GM12875 (cell line): ENCODE results near the gene WWOX.

Experiments used
- H3K4me3 ChIP-seq: one replicate; pipeline ENCODE4 v1.5.1; 2011; ENCODE audit warnings: low read depth, low read length, control low read depth
- TF ChIP-seq, protein P1 (sequence below): IDR thresholded peaks from 2 replicates; pipeline ENCODE4 v1.5.1; 2011; ENCODE audit warnings: low read depth, mild to moderate bottlenecking, control low read depth, inconsistent platforms, low read length, moderate library complexity, borderline replicate concordance; ENCODE audit not compliant: insufficient read depth

WWOX gene

DNA sequence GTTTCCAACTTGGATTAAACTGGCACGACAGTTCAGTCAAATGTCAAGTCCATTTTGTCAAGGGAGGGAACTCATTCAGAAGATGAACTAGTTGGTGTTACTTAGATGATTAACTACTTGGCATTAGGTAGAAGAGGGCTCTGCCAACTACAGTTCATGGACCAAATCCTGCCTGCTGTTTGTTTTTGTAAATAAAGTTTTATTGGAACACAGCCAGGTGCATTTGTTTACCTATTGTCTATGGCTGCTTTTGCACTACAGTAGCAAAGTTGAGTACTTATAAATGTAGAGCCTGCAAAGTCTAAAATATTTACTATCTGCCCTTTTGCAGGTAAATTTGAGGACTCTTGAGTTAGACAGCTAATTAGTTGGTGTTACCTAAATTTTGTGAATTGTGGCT is 1091.1 kb downstream of the WWOX start:
- TF ChIP-seq, protein P1, sequence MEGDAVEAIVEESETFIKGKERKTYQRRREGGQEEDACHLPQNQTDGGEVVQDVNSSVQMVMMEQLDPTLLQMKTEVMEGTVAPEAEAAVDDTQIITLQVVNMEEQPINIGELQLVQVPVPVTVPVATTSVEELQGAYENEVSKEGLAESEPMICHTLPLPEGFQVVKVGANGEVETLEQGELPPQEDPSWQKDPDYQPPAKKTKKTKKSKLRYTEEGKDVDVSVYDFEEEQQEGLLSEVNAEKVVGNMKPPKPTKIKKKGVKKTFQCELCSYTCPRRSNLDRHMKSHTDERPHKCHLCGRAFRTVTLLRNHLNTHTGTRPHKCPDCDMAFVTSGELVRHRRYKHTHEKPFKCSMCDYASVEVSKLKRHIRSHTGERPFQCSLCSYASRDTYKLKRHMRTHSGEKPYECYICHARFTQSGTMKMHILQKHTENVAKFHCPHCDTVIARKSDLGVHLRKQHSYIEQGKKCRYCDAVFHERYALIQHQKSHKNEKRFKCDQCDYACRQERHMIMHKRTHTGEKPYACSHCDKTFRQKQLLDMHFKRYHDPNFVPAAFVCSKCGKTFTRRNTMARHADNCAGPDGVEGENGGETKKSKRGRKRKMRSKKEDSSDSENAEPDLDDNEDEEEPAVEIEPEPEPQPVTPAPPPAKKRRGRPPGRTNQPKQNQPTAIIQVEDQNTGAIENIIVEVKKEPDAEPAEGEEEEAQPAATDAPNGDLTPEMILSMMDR = no peak
- H3K4me3 ChIP-seq = no peak overlapping the region

DNA sequence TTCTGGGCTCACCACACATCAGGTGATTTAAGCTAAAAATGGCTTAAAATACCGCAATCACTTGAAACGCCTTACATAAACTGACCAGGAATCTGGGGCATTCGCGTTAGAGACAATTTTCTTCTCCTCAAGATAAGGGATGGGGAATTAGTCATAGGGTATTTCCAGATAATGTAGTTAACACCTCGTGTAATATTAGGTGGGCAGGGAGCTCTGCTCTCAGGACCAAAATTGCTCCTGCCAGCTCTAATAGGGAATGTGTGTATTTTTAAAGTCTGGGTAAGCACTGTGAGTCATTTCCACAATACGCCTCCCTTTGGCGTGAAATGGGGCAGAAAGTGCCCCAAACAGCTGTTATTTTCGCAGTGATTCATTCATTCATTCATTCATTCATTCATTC is 1092.5 kb downstream of the WWOX start:
- TF ChIP-seq, protein P1 = no peak

DNA sequence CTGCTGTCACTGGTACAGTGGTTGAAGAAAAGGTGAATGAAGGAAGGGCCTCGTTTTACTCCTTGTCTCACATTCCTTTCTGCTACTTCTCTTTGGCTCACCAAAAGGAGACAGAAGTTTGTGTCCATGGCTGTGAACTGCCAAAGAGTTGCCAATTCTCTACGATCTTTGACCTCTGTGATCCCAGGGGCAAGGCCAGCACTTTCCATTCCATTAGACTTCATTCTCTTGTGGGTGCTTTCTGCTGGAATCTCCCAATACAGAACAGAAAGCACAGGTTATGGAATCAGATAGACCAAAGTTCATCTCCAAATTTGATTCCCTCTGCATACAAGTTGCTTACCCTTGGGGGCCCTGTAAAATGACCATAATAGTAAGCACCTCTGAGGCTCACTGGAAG is 1093.5 kb downstream of the WWOX start:
- TF ChIP-seq, protein P1 = no peak

More for the DNA sequence above, 1092.5 kb downstream of the WWOX start:
- no peak overlapping the region for H3K4me3 ChIP-seq

DNA sequence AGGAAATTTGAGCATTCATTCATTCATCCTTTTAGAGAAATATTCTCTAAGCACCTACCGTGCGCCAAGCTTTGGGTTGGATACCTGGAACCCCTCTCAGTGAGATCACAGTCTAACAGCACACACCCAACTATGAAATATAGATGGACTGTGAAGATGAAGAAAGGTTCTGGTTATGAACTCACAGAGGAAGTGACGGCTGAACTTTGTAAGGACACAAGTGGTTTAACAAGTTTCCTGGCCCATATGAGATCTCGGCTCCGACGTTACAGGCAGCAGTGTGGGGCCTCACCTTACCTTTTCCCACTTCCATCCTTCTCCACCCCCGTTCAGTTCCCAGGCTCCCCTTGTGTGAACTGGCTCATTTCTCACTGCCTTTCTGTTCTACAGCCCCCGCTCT is 1094.8 kb downstream of the WWOX start:
- TF ChIP-seq, protein P1 = no peak

More for the DNA sequence above, 1093.5 kb downstream of the WWOX start:
- no peak overlapping the region for H3K4me3 ChIP-seq

DNA sequence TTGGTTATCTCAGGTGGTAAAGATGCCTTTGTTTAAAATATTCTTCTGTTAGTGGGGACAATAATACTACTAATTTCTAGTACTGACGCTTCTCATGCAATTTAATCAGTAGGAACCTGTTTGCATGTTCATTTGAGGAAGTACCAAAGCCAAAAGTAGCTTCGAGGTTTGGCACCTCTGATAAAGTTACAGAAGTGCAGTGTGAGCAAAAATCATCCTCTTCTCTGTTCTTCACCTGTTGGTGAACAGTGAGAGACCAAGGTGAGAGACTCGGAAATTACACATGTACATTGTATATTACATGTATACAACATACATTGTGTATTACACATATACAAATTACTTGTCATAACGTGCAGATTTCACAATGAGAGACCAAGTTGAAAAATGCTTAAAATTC is 1096.5 kb downstream of the WWOX start:
- H3K4me3 ChIP-seq = no peak overlapping the region
- TF ChIP-seq, protein P1 = no peak

More for the DNA sequence above, 1094.8 kb downstream of the WWOX start:
- H3K4me3 ChIP-seq = no peak overlapping the region

DNA sequence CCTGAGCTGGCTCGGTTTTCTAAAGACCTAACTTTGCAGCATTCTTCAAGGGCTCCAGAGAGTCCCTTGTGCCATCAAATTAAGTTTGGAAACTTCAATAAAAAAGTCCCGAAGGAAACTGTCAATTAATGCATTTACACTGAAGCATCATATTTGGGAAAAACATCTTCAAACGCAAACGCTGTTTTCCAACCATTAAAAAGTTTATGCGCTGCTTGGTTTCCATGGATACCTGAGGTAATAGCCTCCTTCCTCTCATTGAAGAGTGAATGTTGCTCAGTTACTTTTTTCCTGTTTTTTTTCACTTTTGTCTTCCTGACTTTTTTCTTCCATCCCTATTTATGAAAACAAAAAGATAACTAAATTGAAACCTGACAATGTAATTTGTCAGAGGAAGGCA is 1102.0 kb downstream of the WWOX start:
- no peak overlapping the region for H3K4me3 ChIP-seq
- TF ChIP-seq, protein P1 = no peak

DNA sequence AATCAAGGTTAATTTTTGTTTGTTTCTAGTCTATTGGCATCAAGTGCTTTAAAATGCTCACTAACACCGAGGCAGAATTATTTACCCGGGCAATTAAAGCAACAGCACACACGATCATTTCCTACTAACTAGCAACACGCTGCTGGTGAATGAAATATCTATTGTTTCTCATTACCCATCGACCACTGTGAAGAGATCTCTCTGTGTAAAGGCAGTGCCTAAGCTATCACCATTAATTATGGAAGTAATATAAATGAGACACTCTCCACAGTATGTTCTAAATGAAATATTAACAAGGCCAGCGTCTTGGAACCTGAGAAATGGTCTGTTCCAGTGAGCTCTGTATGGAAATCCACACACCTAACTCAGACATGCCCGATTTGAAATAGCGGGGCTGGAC is 1103.5 kb downstream of the WWOX start:
- TF ChIP-seq, protein P1 = no peak
- H3K4me3 ChIP-seq = no peak overlapping the region
